KMS-11 (cell line): ENCODE results near the gene MIEN1.

Experiments
- H2AFZ ChIP-seq: fragments of 200-600 bp; sonication (generic); 2 replicates; pipeline ENCODE4 v1.6.1; 2016; ENCODE audit warnings: antibody characterized with exemption, mixed run types, low read depth
- H3K27ac ChIP-seq: fragments of 200-600 bp; sonication (generic); 2 replicates; pipeline ENCODE4 v1.6.1; 2016; ENCODE audit warnings: mild to moderate bottlenecking, mixed run types
- H3K27me3 ChIP-seq: fragments of 200-600 bp; sonication (generic); 2 replicates; pipeline ENCODE4 v1.6.1; 2017; ENCODE audit warnings: mild to moderate bottlenecking, low read depth, mixed run types, moderate library complexity; ENCODE audit not compliant: insufficient read depth
- H3K36me3 ChIP-seq: fragments of 200-600 bp; sonication (generic); 2 replicates; pipeline ENCODE4 v1.6.1; 2017; ENCODE audit warnings: mild to moderate bottlenecking, mixed run types; ENCODE audit not compliant: insufficient read depth
- H3K4me1 ChIP-seq: fragments of 200-600 bp; sonication (generic); 2 replicates; pipeline ENCODE4 v1.6.1; 2016; ENCODE audit warnings: mild to moderate bottlenecking, low read depth, mixed run types; ENCODE audit not compliant: poor library complexity, severe bottlenecking
- H3K4me2 ChIP-seq: fragments of 200-600 bp; sonication (generic); 2 replicates; pipeline ENCODE4 v1.7.0; 2016; ENCODE audit warnings: mild to moderate bottlenecking, mixed run types
- H3K4me3 ChIP-seq: fragments of 200-600 bp; sonication (generic); IDR thresholded peaks from 2 replicates; pipeline ENCODE4 v1.6.1; 2017; ENCODE audit warnings: low read depth, low read length, mixed read lengths; ENCODE audit not compliant: insufficient read depth
- H3K79me2 ChIP-seq: fragments of 200-600 bp; sonication (generic); 2 replicates; pipeline ENCODE4 v1.6.1; 2016; ENCODE audit warnings: low read depth, mixed run types; ENCODE audit not compliant: insufficient read depth
- H3K9ac ChIP-seq: fragments of 200-600 bp; sonication (generic); 2 replicates; pipeline ENCODE4 v1.6.1; 2016; ENCODE audit warnings: mild to moderate bottlenecking, mixed run types
- H4K20me1 ChIP-seq: fragments of 200-600 bp; sonication (generic); 2 replicates; pipeline ENCODE4 v1.6.1; 2016; ENCODE audit warnings: mild to moderate bottlenecking, mixed run types; ENCODE audit not compliant: insufficient read depth
- TF ChIP-seq, protein P1 (sequence below): fragments of 200-600 bp; sonication (generic); conservative IDR thresholded peaks from 2 replicates; pipeline ENCODE4 v1.6.1; 2017; ENCODE audit warnings: low read depth, mild to moderate bottlenecking, antibody characterized with exemption, low read length, moderate library complexity, mixed read lengths

Gene MIEN1

DNA sequence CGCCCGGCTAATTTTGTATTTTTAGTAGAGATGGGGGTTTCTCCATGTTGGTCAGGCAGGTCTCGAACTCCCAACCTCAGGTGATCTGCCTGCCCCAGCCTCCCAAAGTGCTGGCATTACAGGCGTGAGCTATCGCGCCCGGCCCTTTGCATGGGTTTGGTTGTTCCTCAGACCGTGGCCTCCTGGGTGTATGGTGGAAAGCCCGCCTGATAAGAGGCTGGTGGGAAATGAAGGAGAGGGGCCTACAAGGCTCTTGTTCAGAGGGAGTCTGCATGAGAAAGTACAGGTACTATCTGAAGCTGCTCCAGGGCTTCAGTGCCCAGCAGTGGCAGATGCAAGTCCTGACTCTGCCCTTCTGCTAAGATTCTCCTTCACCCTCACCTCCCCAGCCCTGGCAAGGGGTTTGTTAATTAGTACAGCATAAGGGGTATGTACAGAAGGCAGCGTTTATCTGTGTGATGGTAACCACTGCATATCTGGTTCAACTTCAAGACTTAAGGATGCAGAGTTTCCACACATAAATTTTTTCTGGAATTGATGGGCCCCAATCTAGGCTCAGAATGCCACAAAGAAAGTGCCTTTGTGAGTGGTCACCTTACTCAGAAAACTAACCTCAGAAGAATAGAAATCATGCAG lies 31.6 kb upstream of the MIEN1 start:
- peaks cover 100% of the 10 kb centered on the region for H3K4me1 ChIP-seq
- no peaks in the 10 kb centered on the region for H4K20me1 ChIP-seq
- peaks cover 64% of the 10 kb centered on the region for H3K79me2 ChIP-seq
- H3K4me3 ChIP-seq: no peak overlapping the region
- no peak overlapping the region for H3K9ac ChIP-seq
- TF ChIP-seq, protein P1, sequence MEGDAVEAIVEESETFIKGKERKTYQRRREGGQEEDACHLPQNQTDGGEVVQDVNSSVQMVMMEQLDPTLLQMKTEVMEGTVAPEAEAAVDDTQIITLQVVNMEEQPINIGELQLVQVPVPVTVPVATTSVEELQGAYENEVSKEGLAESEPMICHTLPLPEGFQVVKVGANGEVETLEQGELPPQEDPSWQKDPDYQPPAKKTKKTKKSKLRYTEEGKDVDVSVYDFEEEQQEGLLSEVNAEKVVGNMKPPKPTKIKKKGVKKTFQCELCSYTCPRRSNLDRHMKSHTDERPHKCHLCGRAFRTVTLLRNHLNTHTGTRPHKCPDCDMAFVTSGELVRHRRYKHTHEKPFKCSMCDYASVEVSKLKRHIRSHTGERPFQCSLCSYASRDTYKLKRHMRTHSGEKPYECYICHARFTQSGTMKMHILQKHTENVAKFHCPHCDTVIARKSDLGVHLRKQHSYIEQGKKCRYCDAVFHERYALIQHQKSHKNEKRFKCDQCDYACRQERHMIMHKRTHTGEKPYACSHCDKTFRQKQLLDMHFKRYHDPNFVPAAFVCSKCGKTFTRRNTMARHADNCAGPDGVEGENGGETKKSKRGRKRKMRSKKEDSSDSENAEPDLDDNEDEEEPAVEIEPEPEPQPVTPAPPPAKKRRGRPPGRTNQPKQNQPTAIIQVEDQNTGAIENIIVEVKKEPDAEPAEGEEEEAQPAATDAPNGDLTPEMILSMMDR: no peak
- no peak overlapping the region for H2AFZ ChIP-seq
- no peaks in the 10 kb centered on the region for H3K27me3 ChIP-seq
- peaks cover 26% of the 10 kb centered on the region; the same call in 1 of the 2 replicates for H3K36me3 ChIP-seq
- H3K4me2 ChIP-seq: peak overlapping the region; percentile 6; the same call in 1 of the 2 replicates
- peak overlapping the region; percentile 10; the same call in 1 of the 2 replicates for H3K27ac ChIP-seq

DNA sequence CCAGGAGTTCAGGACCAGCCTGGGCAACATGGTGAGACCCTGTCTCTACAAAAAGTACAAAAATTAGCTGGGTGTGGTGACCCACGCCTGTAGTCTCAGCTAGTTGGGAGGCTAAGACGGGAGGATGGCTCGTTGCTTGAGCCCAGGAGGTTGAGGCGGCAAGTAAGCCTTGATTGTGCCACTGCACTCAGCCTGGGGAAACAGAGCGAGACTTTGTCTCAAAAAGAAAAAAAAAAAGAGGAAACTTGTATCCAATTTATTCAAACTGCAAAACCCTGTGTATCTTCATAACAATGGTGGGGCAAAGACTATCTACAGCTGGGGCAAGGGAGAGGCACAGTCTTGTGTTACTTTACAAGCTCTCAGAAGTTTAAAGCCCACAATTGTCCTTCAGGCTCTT lies 28.9 kb upstream of the MIEN1 start:
- H3K9ac ChIP-seq: peak overlapping the region; percentile 91
- no peak overlapping the region for H3K4me3 ChIP-seq
- H4K20me1 ChIP-seq: no peaks in the 10 kb centered on the region
- H3K4me2 ChIP-seq: peak overlapping the region; percentile 99
- no peak overlapping the region for H2AFZ ChIP-seq
- H3K36me3 ChIP-seq: peaks cover 4% of the 10 kb centered on the region; the same call in 1 of the 2 replicates
- H3K27ac ChIP-seq: peak overlapping the region; percentile 98
- TF ChIP-seq, protein P1: no peak
- H3K79me2 ChIP-seq: peaks cover 36% of the 10 kb centered on the region; the same call in 1 of the 2 replicates
- no peaks in the 10 kb centered on the region for H3K27me3 ChIP-seq
- peaks cover 95% of the 10 kb centered on the region for H3K4me1 ChIP-seq

- H3K4me3 ChIP-seq: no peak overlapping the region
- no peaks in the 10 kb centered on the region for H3K27me3 ChIP-seq
- TF ChIP-seq, protein P1: no peak; the same call in 1 of the 2 replicates
- H3K36me3 ChIP-seq: no peaks in the 10 kb centered on the region
- no peaks in the 10 kb centered on the region for H4K20me1 ChIP-seq
- peaks cover 91% of the 10 kb centered on the region for H3K4me1 ChIP-seq
- H3K79me2 ChIP-seq: peaks cover 29% of the 10 kb centered on the region; the same call in 1 of the 2 replicates
- no peak overlapping the region for H2AFZ ChIP-seq
- H3K9ac ChIP-seq: peak overlapping the region; percentile 91
- H3K4me2 ChIP-seq: peak overlapping the region; percentile 99
- H3K27ac ChIP-seq: peak overlapping the region; percentile 98
Measured at GRCh38 chr17:39757931-39758873, 27.9 kb upstream of the MIEN1 start.

- no peak overlapping the region for H2AFZ ChIP-seq
- H3K79me2 ChIP-seq: peaks cover 23% of the 10 kb centered on the region; the same call in 1 of the 2 replicates
- peak overlapping the region; percentile 98 for H3K27ac ChIP-seq
- peak overlapping the region; percentile 99 for H3K4me2 ChIP-seq
- no peak overlapping the region for H3K4me3 ChIP-seq
- H3K9ac ChIP-seq: peak overlapping the region; percentile 91
- TF ChIP-seq, protein P1: no peak
- H3K4me1 ChIP-seq: peaks cover 91% of the 10 kb centered on the region
- no peaks in the 10 kb centered on the region for H3K36me3 ChIP-seq
- no peaks in the 10 kb centered on the region for H3K27me3 ChIP-seq
- no peaks in the 10 kb centered on the region for H4K20me1 ChIP-seq
Measured at GRCh38 chr17:39757176-39757662, 26.9 kb upstream of the MIEN1 start.
